ENCODE results near the gene PC.

The PC gene

DNA sequence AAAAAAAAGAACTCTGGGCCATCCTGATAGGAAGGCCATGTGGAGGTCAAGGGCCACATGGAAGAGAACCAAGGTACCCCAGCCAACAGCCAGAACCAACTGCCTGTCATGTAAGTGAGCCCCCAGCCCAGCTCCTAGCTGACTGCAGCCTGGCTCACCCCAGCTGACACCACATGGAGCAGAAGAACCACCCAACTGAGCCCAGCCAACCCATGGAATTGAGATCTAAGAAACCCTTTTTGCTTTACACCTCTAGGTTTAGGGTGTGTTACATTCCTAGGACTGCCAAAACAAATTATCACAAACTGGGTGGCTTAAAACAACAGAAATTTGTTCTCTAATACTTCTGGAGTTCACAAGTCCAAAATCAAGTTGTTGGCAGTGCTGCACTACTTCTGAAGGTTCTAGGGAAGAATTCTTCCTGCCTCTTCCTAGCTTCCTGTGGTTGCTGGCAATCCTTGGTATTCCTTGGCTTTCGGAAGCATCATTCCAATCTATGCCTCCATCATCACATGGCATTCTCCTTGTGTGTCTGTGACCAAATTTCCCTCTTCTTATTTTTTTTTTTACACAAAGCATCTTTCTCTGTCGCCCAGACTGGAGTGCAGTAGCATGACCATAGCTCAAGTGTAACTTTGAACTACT lies 21.3 kb upstream of the PC start:
- H3K27ac Mint-ChIP-seq: no peak overlapping the region
- H3K4me3 Mint-ChIP-seq: no peak overlapping the region
- H3K9me3 Mint-ChIP-seq: no peaks in the 10 kb centered on the region
- H3K27me3 Mint-ChIP-seq (ENCODE audit: low read depth): peaks cover 14% of the 10 kb centered on the region
- peaks cover 9% of the 10 kb centered on the region for H3K4me1 Mint-ChIP-seq
- TF ChIP-seq, protein P1, sequence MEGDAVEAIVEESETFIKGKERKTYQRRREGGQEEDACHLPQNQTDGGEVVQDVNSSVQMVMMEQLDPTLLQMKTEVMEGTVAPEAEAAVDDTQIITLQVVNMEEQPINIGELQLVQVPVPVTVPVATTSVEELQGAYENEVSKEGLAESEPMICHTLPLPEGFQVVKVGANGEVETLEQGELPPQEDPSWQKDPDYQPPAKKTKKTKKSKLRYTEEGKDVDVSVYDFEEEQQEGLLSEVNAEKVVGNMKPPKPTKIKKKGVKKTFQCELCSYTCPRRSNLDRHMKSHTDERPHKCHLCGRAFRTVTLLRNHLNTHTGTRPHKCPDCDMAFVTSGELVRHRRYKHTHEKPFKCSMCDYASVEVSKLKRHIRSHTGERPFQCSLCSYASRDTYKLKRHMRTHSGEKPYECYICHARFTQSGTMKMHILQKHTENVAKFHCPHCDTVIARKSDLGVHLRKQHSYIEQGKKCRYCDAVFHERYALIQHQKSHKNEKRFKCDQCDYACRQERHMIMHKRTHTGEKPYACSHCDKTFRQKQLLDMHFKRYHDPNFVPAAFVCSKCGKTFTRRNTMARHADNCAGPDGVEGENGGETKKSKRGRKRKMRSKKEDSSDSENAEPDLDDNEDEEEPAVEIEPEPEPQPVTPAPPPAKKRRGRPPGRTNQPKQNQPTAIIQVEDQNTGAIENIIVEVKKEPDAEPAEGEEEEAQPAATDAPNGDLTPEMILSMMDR (IDR thresholded peaks at IDR 0.05; ENCODE audit: unreplicated experiment in 3 of 3): no peak
- H3K36me3 Mint-ChIP-seq (ENCODE audit: low read depth): no peaks in the 10 kb centered on the region

DNA sequence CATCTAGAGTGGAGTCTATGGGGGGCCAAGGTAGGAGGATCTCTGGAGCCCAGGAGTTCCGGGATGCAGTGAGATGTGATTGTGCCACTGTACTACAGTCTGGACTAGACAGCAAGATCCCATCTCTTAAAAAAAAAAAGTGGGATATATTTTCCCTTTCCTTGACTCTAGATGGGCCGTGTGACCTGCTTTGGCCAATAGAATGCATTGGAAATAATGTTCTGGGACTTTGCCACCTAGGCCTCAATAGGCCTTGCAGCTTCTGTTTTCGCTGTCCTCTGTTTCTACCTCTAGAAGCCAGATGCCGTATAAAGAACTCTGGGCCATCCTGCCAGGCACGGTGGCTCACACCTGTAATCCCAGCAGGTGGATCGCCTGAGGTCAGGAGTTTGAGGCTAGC lies 20.5 kb upstream of the PC start:
- peaks cover 9% of the 10 kb centered on the region for H3K4me1 Mint-ChIP-seq
- TF ChIP-seq, protein P1 (IDR thresholded peaks at IDR 0.05; ENCODE audit: unreplicated experiment in 3 of 3): no peak
- no peak overlapping the region for H3K27ac Mint-ChIP-seq
- H3K9me3 Mint-ChIP-seq: no peaks in the 10 kb centered on the region
- no peaks in the 10 kb centered on the region for H3K36me3 Mint-ChIP-seq (ENCODE audit: low read depth)
- peaks cover 13% of the 10 kb centered on the region for H3K27me3 Mint-ChIP-seq (ENCODE audit: low read depth)
- H3K4me3 Mint-ChIP-seq: no peak overlapping the region

DNA sequence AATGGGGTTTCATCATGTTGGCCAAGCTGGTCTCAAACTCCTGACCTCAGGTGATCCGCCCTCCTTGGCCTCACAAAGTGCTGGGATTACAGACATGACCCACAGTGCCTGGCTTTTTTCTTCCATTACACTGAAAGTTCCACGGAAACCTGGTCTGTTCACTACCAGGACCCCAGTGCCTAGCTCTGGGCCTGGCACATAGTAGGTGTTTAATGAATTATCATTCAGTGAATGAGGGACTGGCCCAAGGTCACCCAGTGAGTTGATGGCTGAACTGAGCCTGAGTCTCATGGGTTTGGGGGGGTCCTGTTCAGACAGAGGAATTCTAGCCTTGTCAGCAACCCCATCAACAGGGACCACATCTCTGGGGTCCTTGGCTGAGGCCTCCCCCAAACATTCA lies 20.0 kb upstream of the PC start:
- H3K9me3 Mint-ChIP-seq: no peaks in the 10 kb centered on the region
- no peak overlapping the region for H3K4me3 Mint-ChIP-seq
- H3K4me1 Mint-ChIP-seq: peaks cover 9% of the 10 kb centered on the region
- H3K27ac Mint-ChIP-seq: no peak overlapping the region
- no peaks in the 10 kb centered on the region for H3K36me3 Mint-ChIP-seq (ENCODE audit: low read depth)
- peaks cover 13% of the 10 kb centered on the region for H3K27me3 Mint-ChIP-seq (ENCODE audit: low read depth)
- TF ChIP-seq, protein P1 (IDR thresholded peaks at IDR 0.05; ENCODE audit: unreplicated experiment in 3 of 3): no peak

DNA sequence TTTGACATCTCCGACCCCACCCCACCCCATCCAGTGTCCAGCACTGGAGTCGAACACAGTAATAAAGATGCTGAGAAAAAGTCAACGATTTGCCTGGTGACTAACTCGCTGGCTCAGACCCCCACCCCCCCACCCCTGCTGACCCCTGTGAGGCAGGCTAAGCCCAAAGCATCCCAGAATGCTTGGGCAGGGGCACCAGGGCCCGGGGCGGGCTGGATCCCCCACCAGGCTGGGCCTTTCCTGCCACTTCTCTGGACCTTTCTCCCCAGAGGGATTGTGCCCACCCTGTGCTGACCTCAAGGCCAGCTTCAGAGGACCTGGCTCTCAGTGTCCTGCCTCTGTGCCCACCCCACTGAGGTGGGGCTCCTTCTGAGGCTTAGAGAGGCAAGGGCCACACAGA lies 18.7 kb upstream of the PC start:
- no peak overlapping the region for H3K27ac Mint-ChIP-seq
- peaks cover 1% of the 10 kb centered on the region for H3K4me1 Mint-ChIP-seq
- H3K27me3 Mint-ChIP-seq (ENCODE audit: low read depth): peaks cover 11% of the 10 kb centered on the region
- no peaks in the 10 kb centered on the region for H3K9me3 Mint-ChIP-seq
- TF ChIP-seq, protein P1 (IDR thresholded peaks at IDR 0.05; ENCODE audit: unreplicated experiment in 3 of 3): no peak
- no peak overlapping the region for H3K4me3 Mint-ChIP-seq
- no peaks in the 10 kb centered on the region for H3K36me3 Mint-ChIP-seq (ENCODE audit: low read depth)

DNA sequence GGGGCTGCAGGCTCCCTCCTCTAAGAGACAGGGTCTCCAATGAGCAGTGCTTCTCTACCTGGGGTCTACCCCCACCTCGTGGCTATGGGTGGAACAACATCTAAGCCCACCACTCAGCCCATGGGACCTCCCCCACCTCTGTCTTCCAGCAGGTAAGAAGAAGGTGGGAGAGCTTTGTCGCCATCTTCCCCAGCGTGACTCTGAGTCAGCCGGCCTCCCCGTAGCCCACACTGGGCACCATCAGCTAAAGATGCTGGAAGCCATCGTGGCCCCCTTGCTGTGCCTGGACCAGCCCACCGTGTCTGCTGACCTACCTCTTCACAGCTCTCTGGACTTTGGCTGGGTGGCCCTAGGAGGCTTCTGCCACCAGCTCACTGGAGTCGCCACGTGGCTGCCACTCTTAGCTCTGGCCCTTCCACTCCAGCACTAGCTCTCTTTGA lies 17.9 kb upstream of the PC start:
- H3K4me1 Mint-ChIP-seq: peaks cover under 1% of the 10 kb centered on the region
- H3K9me3 Mint-ChIP-seq: no peaks in the 10 kb centered on the region
- no peaks in the 10 kb centered on the region for H3K36me3 Mint-ChIP-seq (ENCODE audit: low read depth)
- TF ChIP-seq, protein P1 (IDR thresholded peaks at IDR 0.05; ENCODE audit: unreplicated experiment in 3 of 3): peak; percentile 66 to 88 (median 75)
- H3K27ac Mint-ChIP-seq: peak overlapping the region in 1 of 3 experiments; percentile 46
- H3K27me3 Mint-ChIP-seq (ENCODE audit: low read depth): peaks cover 10% of the 10 kb centered on the region
- no peak overlapping the region for H3K4me3 Mint-ChIP-seq

DNA sequence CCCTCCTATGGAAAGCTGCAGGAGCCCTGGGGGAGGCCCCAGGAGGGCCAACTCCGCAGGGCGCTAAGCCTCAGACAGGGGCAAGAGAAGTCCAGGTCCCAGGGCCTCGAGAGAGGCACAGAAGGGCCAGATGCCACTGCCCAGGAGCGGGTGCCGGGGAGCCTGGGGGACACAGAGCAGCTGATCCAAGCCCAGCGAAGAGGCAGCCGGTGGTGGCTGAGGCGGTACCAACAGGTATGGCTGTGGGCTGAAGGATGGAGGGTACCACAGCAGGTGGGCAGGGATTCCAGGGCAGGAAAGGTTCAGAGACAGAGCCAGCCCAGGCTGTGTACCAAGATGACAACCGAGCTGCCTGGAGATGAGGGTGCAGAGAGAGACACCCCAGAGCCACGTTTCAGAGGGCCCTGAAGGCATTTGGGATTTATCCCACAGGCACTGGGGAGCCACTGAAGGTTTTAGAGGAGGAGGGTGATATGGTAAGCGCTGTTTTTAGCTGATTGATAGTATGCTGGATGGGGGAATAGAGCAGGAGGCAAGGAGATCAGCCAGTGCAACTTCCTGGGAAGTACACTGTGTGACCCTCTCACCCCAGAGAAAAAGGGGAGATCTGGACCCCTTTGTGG lies 17.3 kb upstream of the PC start:
- Mint-ChIP-seq H3K9me3 (no peaks in the 10 kb centered on the region), H3K36me3 (ENCODE audit: low read depth) (no peaks in the 10 kb centered on the region), H3K27me3 (ENCODE audit: low read depth) (peaks cover 11% of the 10 kb centered on the region), H3K4me1 (peaks cover 6% of the 10 kb centered on the region), H3K4me3 (no peak overlapping the region), H3K27ac (peak overlapping the region in 1 of 3 experiments; percentile 46)
- TF ChIP-seq, protein P1 (IDR thresholded peaks at IDR 0.05; ENCODE audit: unreplicated experiment in 3 of 3): no peak

All from nephron (organoid).